B cell (primary cell): ENCODE data around the gene DNAH10.

Experiments used
- EZH2 ChIP-seq: IDR thresholded peaks from 2 replicates; pipeline ENCODE4 v1.6.1; 2012; ENCODE audit warnings: borderline replicate concordance, low read depth, mild to moderate bottlenecking, moderate library complexity, low read length; ENCODE audit not compliant: insufficient read depth, poor library complexity, severe bottlenecking
- TF ChIP-seq, protein P1 (sequence below): fragments of 200-600 bp; IDR thresholded peaks from one replicate; pipeline ENCODE4 v1.8.0; 2022; ENCODE audit warnings: antibody characterized with exemption, mild to moderate bottlenecking

DNA sequence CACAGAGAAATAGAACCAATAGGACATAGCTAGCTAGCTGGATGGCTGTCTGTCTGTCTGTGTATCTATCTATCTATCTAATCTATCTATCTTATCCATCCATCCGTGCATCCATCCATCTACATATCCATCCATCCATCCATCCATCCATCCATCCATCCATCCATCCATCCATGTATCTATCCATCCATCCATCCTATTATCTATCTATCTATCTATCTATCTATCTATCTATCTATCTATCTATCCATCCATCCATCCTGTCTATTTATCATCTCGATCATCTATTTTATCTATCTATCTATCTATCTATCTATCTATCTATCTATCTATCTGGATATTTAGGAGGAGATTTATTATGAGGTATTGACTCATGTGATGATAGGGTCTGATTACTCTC lies 84.9 kb downstream of the DNAH10 start:
- TF ChIP-seq, protein P1, sequence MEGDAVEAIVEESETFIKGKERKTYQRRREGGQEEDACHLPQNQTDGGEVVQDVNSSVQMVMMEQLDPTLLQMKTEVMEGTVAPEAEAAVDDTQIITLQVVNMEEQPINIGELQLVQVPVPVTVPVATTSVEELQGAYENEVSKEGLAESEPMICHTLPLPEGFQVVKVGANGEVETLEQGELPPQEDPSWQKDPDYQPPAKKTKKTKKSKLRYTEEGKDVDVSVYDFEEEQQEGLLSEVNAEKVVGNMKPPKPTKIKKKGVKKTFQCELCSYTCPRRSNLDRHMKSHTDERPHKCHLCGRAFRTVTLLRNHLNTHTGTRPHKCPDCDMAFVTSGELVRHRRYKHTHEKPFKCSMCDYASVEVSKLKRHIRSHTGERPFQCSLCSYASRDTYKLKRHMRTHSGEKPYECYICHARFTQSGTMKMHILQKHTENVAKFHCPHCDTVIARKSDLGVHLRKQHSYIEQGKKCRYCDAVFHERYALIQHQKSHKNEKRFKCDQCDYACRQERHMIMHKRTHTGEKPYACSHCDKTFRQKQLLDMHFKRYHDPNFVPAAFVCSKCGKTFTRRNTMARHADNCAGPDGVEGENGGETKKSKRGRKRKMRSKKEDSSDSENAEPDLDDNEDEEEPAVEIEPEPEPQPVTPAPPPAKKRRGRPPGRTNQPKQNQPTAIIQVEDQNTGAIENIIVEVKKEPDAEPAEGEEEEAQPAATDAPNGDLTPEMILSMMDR, result no peak
- no peak for TF ChIP-seq EZH2
